OCI-LY1 (cell line): ENCODE data around the gene AIMP1.

Experiments
- H2AFZ ChIP-seq: fragments of 200-600 bp; sonication (generic), shearing (Covaris generic); 2 replicates; pipeline ENCODE4 v1.6.0; 2014; ENCODE audit warnings: antibody characterized with exemption, mild to moderate bottlenecking, low read length
- H3F3A ChIP-seq: fragments of 200-600 bp; sonication (generic), shearing (Covaris generic); 2 replicates; pipeline ENCODE4 v1.6.0; 2014; ENCODE audit warnings: mild to moderate bottlenecking, antibody characterized with exemption, low read length, moderate library complexity; ENCODE audit not compliant: insufficient read depth
- H3K27ac ChIP-seq: fragments of 200-600 bp; sonication (generic); 2 replicates; pipeline ENCODE4 v1.5.1; 2014; ENCODE audit warnings: low read length, mixed run types, mild to moderate bottlenecking, low read depth; ENCODE audit not compliant: poor library complexity, severe bottlenecking
- H3K27me3 ChIP-seq: fragments of 200-600 bp; sonication (generic); 2 replicates; pipeline ENCODE4 v1.6.0; 2014; ENCODE audit warnings: antibody characterized with exemption, mild to moderate bottlenecking, low read length, moderate library complexity; ENCODE audit not compliant: insufficient read depth
- H3K36me3 ChIP-seq: fragments of 200-600 bp; sonication (generic); 2 replicates; pipeline ENCODE4 v1.6.1; 2014; ENCODE audit warnings: mild to moderate bottlenecking, antibody characterized with exemption, low read length, moderate library complexity, mixed read lengths; ENCODE audit not compliant: insufficient read depth
- H3K4me1 ChIP-seq: fragments of 200-600 bp; sonication (generic); 2 replicates; pipeline ENCODE4 v1.5.1; 2014; ENCODE audit warnings: mild to moderate bottlenecking, low read length, moderate library complexity; ENCODE audit not compliant: insufficient read depth, severe bottlenecking
- H3K4me2 ChIP-seq: fragments of 200-600 bp; sonication (generic), shearing (Covaris generic); 2 replicates; pipeline ENCODE4 v1.6.1; 2014; ENCODE audit warnings: low read length
- H3K4me3 ChIP-seq: fragments of 200-600 bp; sonication (generic); 2 replicates; pipeline ENCODE4 v1.5.1; 2014; ENCODE audit warnings: low read length, low read depth, mild to moderate bottlenecking, mixed read lengths; ENCODE audit not compliant: poor library complexity, severe bottlenecking
- H3K79me2 ChIP-seq: fragments of 200-600 bp; shearing (Covaris generic); 2 replicates; pipeline ENCODE4 v1.6.1; 2016; ENCODE audit warnings: mixed run types, low read length, mixed read lengths; ENCODE audit not compliant: insufficient read depth
- H3K9ac ChIP-seq: fragments of 200-600 bp; sonication (generic), shearing (Covaris generic); 2 replicates; pipeline ENCODE4 v1.6.1; 2014; ENCODE audit warnings: mild to moderate bottlenecking, low read length, mixed read lengths
- H3K9me2 ChIP-seq: fragments of 200-600 bp; sonication (generic), shearing (Covaris generic); 2 replicates; pipeline ENCODE4 v1.6.1; 2014; ENCODE audit warnings: low read depth, mild to moderate bottlenecking, low read length, mixed read lengths
- H3K9me3 ChIP-seq: fragments of 200-600 bp; shearing (Covaris generic); 2 replicates; pipeline ENCODE4 v1.6.1; 2014; ENCODE audit warnings: low read length, mixed read lengths
- H4K20me1 ChIP-seq: fragments of 200-600 bp; sonication (generic), shearing (Covaris generic); 2 replicates; pipeline ENCODE4 v1.6.0; 2016; ENCODE audit warnings: mild to moderate bottlenecking, low read length; ENCODE audit not compliant: insufficient read depth
- EZH2 ChIP-seq: fragments of 200-600 bp; sonication (generic), shearing (Covaris generic); IDR thresholded peaks from 2 replicates; pipeline ENCODE4 v1.8.0; 2017; ENCODE audit warnings: borderline replicate concordance, mixed run types, mild to moderate bottlenecking, antibody characterized with exemption, low read length, moderate library complexity, mixed read lengths
- TF ChIP-seq, protein P1 (sequence below): fragments of 200-600 bp; sonication (generic), shearing (Covaris generic); IDR thresholded peaks from 2 replicates; pipeline ENCODE4 v1.5.1; 2017; ENCODE audit warnings: mild to moderate bottlenecking, antibody characterized with exemption, low read length, moderate library complexity, mixed read lengths

The AIMP1 gene

DNA sequence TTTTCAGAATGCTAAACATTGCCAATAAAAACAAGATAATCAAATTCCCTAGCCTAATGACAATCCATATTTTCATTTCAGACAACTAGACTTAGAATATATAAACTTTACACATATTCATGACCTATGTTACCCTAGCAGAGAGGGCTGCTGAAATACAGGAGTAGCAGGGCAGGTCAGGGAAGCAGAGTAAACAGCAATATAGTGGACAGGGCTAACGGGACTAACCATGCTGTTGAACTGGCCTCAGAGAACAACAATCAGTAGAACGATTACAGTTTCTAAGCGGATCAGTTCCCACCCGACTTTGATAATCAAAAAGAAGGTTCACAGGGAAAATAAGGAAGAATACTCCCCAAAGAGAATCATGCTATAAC lies 14.3 kb upstream of the AIMP1 start:
- Histone ChIP-seq H3F3A (no peaks in the 10 kb centered on the region; the same call in 1 of the 2 replicates), H3K27me3 (no peaks in the 10 kb centered on the region), H3K36me3 (peaks cover 13% of the 10 kb centered on the region), H3K27ac (no peak overlapping the region), H3K4me3 (no peak overlapping the region), H3K4me2 (no peak overlapping the region), H3K4me1 (no peaks in the 10 kb centered on the region), H2AFZ (no peak overlapping the region), H4K20me1 (no peaks in the 10 kb centered on the region), H3K9ac (no peak overlapping the region), H3K9me3 (no peaks in the 10 kb centered on the region), H3K9me2 (no peaks in the 10 kb centered on the region), H3K79me2 (no peaks in the 10 kb centered on the region)
- no peak for TF ChIP-seq EZH2
- TF ChIP-seq, protein P1, sequence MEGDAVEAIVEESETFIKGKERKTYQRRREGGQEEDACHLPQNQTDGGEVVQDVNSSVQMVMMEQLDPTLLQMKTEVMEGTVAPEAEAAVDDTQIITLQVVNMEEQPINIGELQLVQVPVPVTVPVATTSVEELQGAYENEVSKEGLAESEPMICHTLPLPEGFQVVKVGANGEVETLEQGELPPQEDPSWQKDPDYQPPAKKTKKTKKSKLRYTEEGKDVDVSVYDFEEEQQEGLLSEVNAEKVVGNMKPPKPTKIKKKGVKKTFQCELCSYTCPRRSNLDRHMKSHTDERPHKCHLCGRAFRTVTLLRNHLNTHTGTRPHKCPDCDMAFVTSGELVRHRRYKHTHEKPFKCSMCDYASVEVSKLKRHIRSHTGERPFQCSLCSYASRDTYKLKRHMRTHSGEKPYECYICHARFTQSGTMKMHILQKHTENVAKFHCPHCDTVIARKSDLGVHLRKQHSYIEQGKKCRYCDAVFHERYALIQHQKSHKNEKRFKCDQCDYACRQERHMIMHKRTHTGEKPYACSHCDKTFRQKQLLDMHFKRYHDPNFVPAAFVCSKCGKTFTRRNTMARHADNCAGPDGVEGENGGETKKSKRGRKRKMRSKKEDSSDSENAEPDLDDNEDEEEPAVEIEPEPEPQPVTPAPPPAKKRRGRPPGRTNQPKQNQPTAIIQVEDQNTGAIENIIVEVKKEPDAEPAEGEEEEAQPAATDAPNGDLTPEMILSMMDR = no peak

DNA sequence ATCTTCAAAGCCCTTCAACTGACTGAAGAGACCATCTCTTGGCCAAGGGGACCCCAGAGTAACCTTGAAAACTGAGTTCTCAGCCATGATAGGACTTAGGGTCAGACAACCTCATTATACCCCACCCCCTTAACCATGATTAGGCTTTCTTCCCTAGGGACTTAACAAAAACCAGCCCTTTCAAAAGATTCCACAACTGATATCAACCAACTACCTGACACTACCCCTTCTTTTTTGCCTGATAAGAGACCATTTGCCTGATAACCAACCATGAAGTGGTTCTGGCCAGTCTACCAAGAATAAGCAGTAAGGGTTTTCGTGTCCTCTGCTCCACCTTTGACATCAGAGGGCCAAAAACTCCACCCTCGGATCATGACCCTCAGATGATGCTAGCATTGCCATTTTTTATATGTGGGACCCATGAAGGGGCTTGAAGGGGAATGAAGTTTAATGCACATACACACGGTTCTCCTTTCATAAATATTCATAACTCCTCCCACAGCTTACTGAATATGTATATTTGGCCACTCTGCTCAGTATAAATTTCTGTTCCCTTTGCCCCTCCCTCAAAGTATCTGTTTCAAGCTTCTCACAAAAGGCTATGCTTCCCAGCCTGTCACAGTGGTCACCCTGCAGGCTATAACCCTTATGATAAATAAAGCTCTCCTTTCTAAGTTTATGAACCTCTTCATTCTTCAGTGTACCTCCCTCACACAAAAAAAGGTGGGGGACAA lies 12.6 kb upstream of the AIMP1 start:
- Histone ChIP-seq H3K27ac (no peak overlapping the region), H3K9me2 (no peaks in the 10 kb centered on the region)
- TF ChIP-seq, protein P1 = no peak
- TF ChIP-seq EZH2 = no peak

DNA sequence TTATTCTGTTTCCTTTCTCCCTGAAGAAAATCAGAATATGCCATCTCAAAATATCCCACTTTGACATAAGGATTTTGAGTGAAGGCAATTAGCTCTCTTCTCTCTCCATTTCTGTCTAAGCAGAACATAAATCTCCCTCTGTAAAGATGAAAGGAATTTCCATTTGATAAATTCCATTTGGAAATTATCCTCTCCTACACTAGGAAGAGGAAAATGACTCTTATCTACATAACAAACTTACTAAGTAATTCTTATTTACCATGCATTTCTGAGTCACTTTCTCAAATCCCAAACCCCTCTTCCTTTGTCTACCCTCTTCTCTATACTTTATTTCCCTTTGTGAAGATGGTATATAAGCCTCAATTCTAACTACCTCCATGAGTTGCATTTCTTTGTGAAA lies 11.7 kb upstream of the AIMP1 start:
- H3K4me1 ChIP-seq = no peaks in the 10 kb centered on the region
- H3K36me3 ChIP-seq = peaks cover 12% of the 10 kb centered on the region
- no peaks in the 10 kb centered on the region for H3K27me3 ChIP-seq
- TF ChIP-seq, protein P1 = no peak
- no peak for TF ChIP-seq EZH2
- H3F3A ChIP-seq = no peaks in the 10 kb centered on the region; the same call in 1 of the 2 replicates
- H4K20me1 ChIP-seq = no peaks in the 10 kb centered on the region
- H2AFZ ChIP-seq = no peak overlapping the region
- H3K9me3 ChIP-seq = no peaks in the 10 kb centered on the region
- no peaks in the 10 kb centered on the region for H3K9me2 ChIP-seq
- no peak overlapping the region for H3K9ac ChIP-seq
- no peak overlapping the region for H3K4me3 ChIP-seq
- H3K27ac ChIP-seq = no peak overlapping the region
- H3K4me2 ChIP-seq = no peak overlapping the region
- H3K79me2 ChIP-seq = no peaks in the 10 kb centered on the region

More for the DNA sequence above, 12.6 kb upstream of the AIMP1 start:
- no peaks in the 10 kb centered on the region for H4K20me1 ChIP-seq
- no peaks in the 10 kb centered on the region; the same call in 1 of the 2 replicates for H3F3A ChIP-seq
- no peaks in the 10 kb centered on the region for H3K9me3 ChIP-seq
- H3K27me3 ChIP-seq = no peaks in the 10 kb centered on the region
- H2AFZ ChIP-seq = no peak overlapping the region
- H3K4me3 ChIP-seq = no peak overlapping the region
- no peak overlapping the region for H3K4me2 ChIP-seq
- H3K36me3 ChIP-seq = peaks cover 13% of the 10 kb centered on the region
- no peak overlapping the region for H3K9ac ChIP-seq
- no peaks in the 10 kb centered on the region for H3K4me1 ChIP-seq
- H3K79me2 ChIP-seq = no peaks in the 10 kb centered on the region
